GM19240 (cell line): ENCODE measurements around the gene PARD3B.

Experiments used
- DNase-seq: peaks from one replicate; pipeline ENCODE4 v3.0.0; 2011; ENCODE audit warnings: low spot score; ENCODE audit not compliant: insufficient read length

Gene PARD3B

GRCh38 chr2:205128726-205129125 lies 583.5 kb downstream of the PARD3B start:
- DNase-seq, result no peak

GRCh38 chr2:205129531-205129930 lies 584.3 kb downstream of the PARD3B start:
- DNase-seq, result no peak

GRCh38 chr2:205130111-205130829 lies 585.0 kb downstream of the PARD3B start:
- no peak for DNase-seq

- no peak for DNase-seq
These were observed 588.3 kb downstream of the PARD3B start for GRCh38 chr2:205133544-205133943.

- no peak for DNase-seq
These were observed 593.5 kb downstream of the PARD3B start for GRCh38 chr2:205138735-205139134.

GRCh38 chr2:205139822-205140463 lies 594.7 kb downstream of the PARD3B start:
- no peak for DNase-seq

GRCh38 chr2:205141381-205141780 lies 596.1 kb downstream of the PARD3B start:
- no peak for DNase-seq

- no peak for DNase-seq
These were observed 600.6 kb downstream of the PARD3B start for GRCh38 chr2:205145888-205146287.

GRCh38 chr2:205148755-205149154 lies 603.5 kb downstream of the PARD3B start:
- no peak for DNase-seq

GRCh38 chr2:205156457-205156856 lies 611.2 kb downstream of the PARD3B start:
- no peak for DNase-seq

GRCh38 chr2:205158404-205158803 lies 613.1 kb downstream of the PARD3B start:
- no peak for DNase-seq

- no peak for DNase-seq
These were observed 616.0 kb downstream of the PARD3B start for GRCh38 chr2:205161156-205161839.

GRCh38 chr2:205166745-205167144 lies 621.5 kb downstream of the PARD3B start:
- no peak for DNase-seq

GRCh38 chr2:205169012-205169411 lies 623.7 kb downstream of the PARD3B start:
- DNase-seq, result no peak

- no peak for DNase-seq
These were observed 624.2 kb downstream of the PARD3B start for GRCh38 chr2:205169464-205169863.

- no peak for DNase-seq
These were observed 625.1 kb downstream of the PARD3B start for GRCh38 chr2:205170399-205170798.

GRCh38 chr2:205171261-205171940 lies 626.1 kb downstream of the PARD3B start:
- DNase-seq, result no peak

- DNase-seq, result no peak
These were observed 630.6 kb downstream of the PARD3B start for GRCh38 chr2:205175831-205176230.

- DNase-seq, result no peak
These were observed 631.3 kb downstream of the PARD3B start for GRCh38 chr2:205176546-205176945.

GRCh38 chr2:205177546-205177945 lies 632.3 kb downstream of the PARD3B start:
- DNase-seq, result no peak

GRCh38 chr2:205180730-205181129 lies 635.5 kb downstream of the PARD3B start:
- no peak for DNase-seq

- DNase-seq, result no peak
These were observed 642.5 kb downstream of the PARD3B start for GRCh38 chr2:205187731-205188130.
